ENCODE measurements around the gene MAN2A2. TPM values are rescaled to one million over a fixed set of nuclear protein-coding genes. Genes with fewer than 3 reads are reported as not detected.

Gene MAN2A2
- total and polyA plus RNA-seq, 2 of the 8 experiments (the other 6 are each of a cell fraction or from before 2014, with no cell fraction given), result 23.1 to 29.7 TPM

- Histone ChIP-seq H2BK12ac (ENCODE audit: low read depth, low read length) (no peak overlapping the region), H4K5ac (ENCODE audit: insufficient read length, low read depth, low read length) (no peak overlapping the region), H3K4ac (replicated peaks; ENCODE audit: insufficient read length, low read depth, low read length) (no peak overlapping the region), H3K14ac (ENCODE audit: insufficient read length) (no peak overlapping the region), H2BK15ac (ENCODE audit: low read length) (no peak overlapping the region), H3K27me3 (replicated peaks in 1 of 4; ENCODE audit: control insufficient read depth in 3 of 4, extremely low read depth in 1 of 4, insufficient read depth in 3 of 4, low read length in 3 of 4) (no peaks in the 10 kb centered on the region), H3K23ac (ENCODE audit: insufficient read length) (no peak overlapping the region), H3K56ac (replicated peaks; ENCODE audit: insufficient read length, low read depth, low read length) (no peak overlapping the region), H3K18ac (ENCODE audit: extremely low read depth, low read length) (no peak overlapping the region), H2AFZ (ENCODE audit: low read length) (no peak overlapping the region), H4K8ac (ENCODE audit: extremely low read depth, insufficient read depth, low read length) (no peak overlapping the region), H3K4me3 (ENCODE audit: extremely low read depth in 1 of 4, insufficient read depth in 2 of 4, low read depth in 3 of 4, low read length in 4 of 4) (no peak overlapping the region), H3K79me2 (ENCODE audit: control insufficient read depth in 1 of 2, insufficient read depth in 2 of 2, low read length in 2 of 2) (no peaks in the 10 kb centered on the region), H3K9me3 (ENCODE audit: insufficient read depth in 2 of 2, low read depth in 1 of 2, low read length in 1 of 2) (no peaks in the 10 kb centered on the region), H2BK120ac (replicated peaks; ENCODE audit: low read depth, low read length) (no peak overlapping the region), H3K36me3 (ENCODE audit: control insufficient read depth in 2 of 4, insufficient read depth in 4 of 4, low read length in 3 of 4) (peaks cover 14 to 73% (median 41%) of the 10 kb centered on the region in 4 experiments), H3K23me2 (ENCODE audit: low read depth, low read length) (no peaks in the 10 kb centered on the region), H2BK20ac (ENCODE audit: low read length) (no peak overlapping the region), H3K79me1 (ENCODE audit: low read depth, low read length) (no peaks in the 10 kb centered on the region; the same call in 1 of the 2 replicates), H2AK5ac (ENCODE audit: low read depth, low read length) (no peak overlapping the region), H4K91ac (replicated peaks; ENCODE audit: insufficient read length, low read length) (no peak overlapping the region), H3K27ac (ENCODE audit: low read depth, low read length) (no peak overlapping the region), H3K4me1 (replicated peaks in 1 of 4; ENCODE audit: control insufficient read depth in 3 of 4, insufficient read depth in 4 of 4, low read length in 3 of 4) (no peaks in the 10 kb centered on the region), H3K4me2 (ENCODE audit: insufficient read depth in 1 of 2, low read depth in 2 of 2, low read length in 2 of 2) (no peak overlapping the region), H3K9ac (replicated peaks in 1 of 4; ENCODE audit: extremely low read depth in 1 of 4, low read depth in 3 of 4, low read length in 3 of 4) (no peak overlapping the region), H2BK5ac (ENCODE audit: low read depth, low read length) (no peak overlapping the region; the same call in 1 of the 2 replicates), H4K20me1 (replicated peaks in 1 of 2; ENCODE audit: control insufficient read depth in 1 of 2, insufficient read depth in 2 of 2, low read length in 2 of 2) (peaks cover 2% of the 10 kb centered on the region in 2 experiments)
- 91% methylated on average over 18 of the region's 18 CpGs; no CpG with 5 or more reads in 1 of the 2 experiments for WGBS, 2 experiments (ENCODE audit: extremely low coverage in 1 of 2, insufficient coverage in 1 of 2, insufficient read length in 1 of 2, insufficient replicate concordance in 2 of 2, low coverage in 1 of 2, low lambda C conversion rate in 2 of 2, missing lambda C conversion rate in 1 of 2)
- FAIRE-seq (no peak), DNase-seq (ENCODE audit: low read depth in 1 of 2, low spot score in 2 of 2) (no peak)
- TF ChIP-seq KDM4A (IDR thresholded peaks at IDR 0.05; ENCODE audit: low read depth, low read length, severe bottlenecking) (no peak), EZH2 (IDR thresholded peaks at IDR 0.05; ENCODE audit: low read depth, low read length, severe bottlenecking) (no peak)
- ChIA-PET POLR2A (ENCODE audit: partially characterized antibody) (interaction anchor here (1.1 to 1.2 kb wide), 2 partner anchors 10 to 87 kb away, joined by 3 to 4 read pairs; no protein-coding TSS in a partner anchor), CTCF (ENCODE audit: partially characterized antibody) (interaction anchor here (0.9 to 20.7 kb wide), 4 partner anchors 7 to 146 kb away, joined by 3 to 306 read pairs (median 154); partner anchors contain the start of genes HDDC3, RCCD1 and UNC45A)
Observed at GRCh38 chr15:90947577-90948357, 44.7 kb downstream of the MAN2A2 start.
